ENCODE results near the gene CFAP91.

CFAP91 gene

GRCh38 chr3:119702530-119703527, at the start of gene CFAP91:
TSS of gene CFAP91 (plus strand) at chr3:119703022. CDS start at chr3:119703099, 77 bp downstream.
- DNase-seq (ENCODE audit: low read depth, low spot score), result peak; percentile 81

- DNase-seq (ENCODE audit: low read depth, low spot score), result no peak
Observed at GRCh38 chr3:119653876-119654275, 48.9 kb upstream of the CFAP91 start.

DNA sequence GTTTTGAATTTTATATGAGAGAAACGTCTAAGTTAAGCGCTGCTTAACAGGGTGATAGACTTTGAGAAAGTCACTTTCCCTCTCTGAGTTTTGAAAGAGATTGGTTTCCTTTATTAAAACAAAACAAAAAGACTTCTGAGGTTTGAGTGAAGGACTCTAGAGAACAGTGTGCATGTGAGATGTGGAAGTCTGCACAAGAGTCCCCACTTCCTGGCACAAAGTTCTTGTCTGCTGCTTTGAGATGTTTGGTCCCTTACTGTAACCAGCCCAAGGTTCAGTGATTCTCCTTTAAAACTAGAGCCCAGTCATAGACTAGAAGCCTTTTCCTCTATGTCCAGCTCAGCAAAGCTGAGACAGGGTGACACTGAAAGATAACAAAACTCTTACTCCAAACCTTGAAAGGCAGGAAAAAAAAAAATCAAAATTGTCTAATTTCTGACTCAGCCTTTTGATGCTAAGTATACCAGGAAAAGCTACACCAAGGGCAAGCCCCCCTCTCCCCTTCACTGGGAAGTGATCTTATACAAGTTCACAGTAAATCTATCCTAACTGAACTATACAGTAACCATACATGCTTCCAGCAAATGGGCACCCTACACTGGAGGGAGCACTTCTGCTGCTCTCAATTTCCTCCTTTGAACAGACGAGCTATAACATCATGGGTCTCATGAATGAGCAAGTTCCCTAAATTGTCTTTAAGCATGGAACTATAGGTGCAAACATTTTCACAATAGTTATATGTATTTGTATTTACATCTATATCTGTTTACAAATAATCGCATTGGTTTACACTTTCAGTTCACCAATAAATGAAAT, 44.7 kb upstream of the CFAP91 start:
- DNase-seq (ENCODE audit: low read depth, low spot score), result no peak

DNA sequence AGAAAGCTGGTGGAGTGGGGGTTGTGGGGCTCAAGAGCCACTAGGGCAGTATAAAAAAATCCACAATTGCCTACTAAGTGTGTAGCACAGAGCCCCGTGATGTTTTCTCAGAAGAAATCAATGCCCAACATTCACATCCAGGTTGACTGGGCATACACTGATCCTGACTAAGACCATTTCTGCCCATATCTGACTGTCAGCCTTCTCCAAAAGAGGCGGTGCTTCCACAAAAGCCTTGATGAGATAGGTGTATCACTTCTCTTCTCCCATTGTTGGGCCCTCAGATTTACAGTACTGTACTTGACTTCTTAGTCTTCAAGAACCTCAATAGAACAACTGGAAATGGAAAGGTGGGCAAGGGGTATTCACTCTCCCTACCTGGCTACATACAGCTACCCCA, 43.8 kb upstream of the CFAP91 start:
- DNase-seq (ENCODE audit: low read depth, low spot score), result no peak

DNA sequence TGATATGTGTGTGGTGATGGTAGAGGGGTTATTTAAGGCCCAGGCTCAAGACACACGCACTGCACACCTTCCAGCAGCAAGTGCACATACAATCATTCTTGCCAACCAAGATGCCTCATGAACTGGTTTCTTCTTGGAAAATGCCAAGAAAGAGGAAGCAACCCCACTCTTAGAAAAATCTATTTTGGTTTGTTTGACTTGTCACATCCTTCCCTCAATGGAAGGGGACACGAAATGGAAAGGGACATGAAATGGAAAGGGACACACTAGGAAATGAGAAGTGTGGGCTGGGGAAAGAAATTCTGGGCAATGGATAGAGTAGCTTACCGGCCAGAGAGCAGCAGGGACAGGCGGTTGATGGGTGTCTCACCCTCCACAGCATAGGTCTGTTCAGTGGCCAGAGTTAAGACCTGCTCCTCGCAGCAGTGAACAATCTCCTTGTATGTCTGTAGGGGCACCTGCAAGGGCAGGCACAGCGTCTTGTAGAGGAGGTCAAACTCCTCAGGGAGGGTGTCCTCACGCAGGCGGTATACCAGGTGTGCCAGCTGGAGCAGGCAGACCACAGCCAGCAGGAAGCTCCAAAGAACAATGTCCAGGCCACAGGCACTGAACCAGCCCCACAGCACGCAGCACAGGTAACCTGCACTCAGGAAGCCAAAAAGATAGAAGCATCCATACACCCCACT, 43.1 kb upstream of the CFAP91 start:
- DNase-seq (ENCODE audit: low read depth, low spot score), result no peak

DNA sequence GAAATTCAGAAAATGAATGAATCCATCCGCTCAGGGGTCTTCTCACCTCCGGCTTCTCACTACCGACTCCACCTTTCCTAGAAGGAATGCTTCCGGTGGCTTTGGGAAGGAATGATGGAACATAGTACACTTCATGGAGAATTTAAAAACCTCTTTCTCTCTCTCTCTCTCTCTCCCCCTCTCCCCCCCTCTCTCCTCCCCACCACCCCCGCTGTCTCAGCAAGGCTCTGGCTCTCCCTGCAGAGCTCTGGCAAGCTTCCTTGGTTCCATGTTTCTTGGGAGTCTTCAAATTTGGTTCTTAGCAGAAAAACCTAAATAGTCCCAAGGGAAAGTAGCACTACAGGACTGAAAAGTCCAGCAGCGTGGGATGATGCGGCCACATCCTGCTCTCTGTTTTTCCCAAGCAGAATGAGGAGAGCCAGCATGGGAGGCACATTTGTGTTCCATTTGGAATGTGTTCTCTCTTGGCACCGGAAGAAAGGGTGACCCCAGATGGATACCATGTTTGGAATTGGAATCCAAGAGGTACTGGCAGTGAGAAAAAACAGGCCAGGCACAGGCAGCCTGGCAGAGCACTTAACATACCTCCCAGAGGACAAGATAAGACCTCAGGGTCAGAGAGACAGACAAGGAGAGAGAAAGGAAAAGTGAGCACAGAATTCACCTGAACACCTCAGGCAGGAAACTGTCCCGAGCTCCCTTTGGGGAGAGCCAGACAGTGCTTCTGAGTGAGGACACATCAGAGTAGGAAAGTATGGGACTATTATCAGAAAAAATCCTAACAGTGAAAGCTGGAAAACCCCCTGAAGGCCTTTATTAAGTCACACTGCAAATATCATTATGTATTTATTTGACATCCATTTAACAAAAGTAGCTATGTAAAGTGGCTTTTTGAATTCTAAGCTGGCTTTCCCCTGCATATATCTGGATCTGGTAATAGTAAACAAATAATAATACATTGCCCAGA, 42.1 kb upstream of the CFAP91 start, which contains the start of gene POPDC2:
Gene POPDC2 (minus strand): TSS at position 116 of the 967 bp plus-strand sequence. CDS start 166 bp downstream, outside the sequence.
- DNase-seq (ENCODE audit: low read depth, low spot score), result no peak

DNA sequence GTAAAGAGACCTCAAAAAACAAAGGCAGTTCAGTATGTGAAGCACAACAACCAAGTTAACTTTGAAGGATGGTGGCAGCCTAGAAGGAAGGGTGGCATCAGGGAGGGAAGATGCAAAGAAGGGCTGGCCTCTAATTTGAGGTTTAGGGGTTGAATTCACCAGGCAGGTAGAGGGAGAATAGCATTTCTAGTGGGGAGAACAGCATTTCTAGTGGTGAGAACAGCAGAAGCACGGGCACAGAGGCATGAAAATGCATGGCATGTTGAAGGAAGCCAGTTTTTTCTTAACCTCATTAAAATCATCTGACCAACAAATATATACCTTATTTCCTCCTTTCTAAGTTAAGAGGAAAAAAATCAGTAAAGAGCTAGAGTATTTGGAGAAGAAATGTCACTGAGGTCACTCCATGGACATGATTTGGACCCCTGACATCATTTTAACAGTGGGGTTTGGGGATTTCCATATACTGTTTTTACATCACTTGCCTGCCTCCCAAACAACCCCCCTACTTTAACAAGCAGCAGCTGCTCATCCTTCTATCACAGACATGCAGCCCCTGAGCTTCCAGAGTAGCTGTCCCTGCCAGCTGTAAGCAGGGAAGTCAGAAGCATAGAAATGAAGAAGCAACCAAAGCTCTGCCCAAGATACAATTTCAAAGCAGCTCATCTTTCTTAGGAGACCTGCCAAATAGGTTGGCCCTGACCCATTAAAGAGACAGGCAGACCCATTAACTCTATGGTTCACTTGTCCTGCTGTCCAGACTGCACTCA, 40.0 kb upstream of the CFAP91 start:
- DNase-seq (ENCODE audit: low read depth, low spot score), result no peak

- no peak for DNase-seq (ENCODE audit: low read depth, low spot score)
Observed at GRCh38 chr3:119663885-119664284, 38.9 kb upstream of the CFAP91 start.

GRCh38 chr3:119664370-119664769, 38.5 kb upstream of the CFAP91 start:
- DNase-seq (ENCODE audit: low read depth, low spot score), result no peak

- no peak for DNase-seq (ENCODE audit: low read depth, low spot score)
Observed at GRCh38 chr3:119664850-119665379, 37.9 kb upstream of the CFAP91 start.

GRCh38 chr3:119665954-119666559, 36.8 kb upstream of the CFAP91 start:
- DNase-seq (ENCODE audit: low read depth, low spot score), result no peak

DNA sequence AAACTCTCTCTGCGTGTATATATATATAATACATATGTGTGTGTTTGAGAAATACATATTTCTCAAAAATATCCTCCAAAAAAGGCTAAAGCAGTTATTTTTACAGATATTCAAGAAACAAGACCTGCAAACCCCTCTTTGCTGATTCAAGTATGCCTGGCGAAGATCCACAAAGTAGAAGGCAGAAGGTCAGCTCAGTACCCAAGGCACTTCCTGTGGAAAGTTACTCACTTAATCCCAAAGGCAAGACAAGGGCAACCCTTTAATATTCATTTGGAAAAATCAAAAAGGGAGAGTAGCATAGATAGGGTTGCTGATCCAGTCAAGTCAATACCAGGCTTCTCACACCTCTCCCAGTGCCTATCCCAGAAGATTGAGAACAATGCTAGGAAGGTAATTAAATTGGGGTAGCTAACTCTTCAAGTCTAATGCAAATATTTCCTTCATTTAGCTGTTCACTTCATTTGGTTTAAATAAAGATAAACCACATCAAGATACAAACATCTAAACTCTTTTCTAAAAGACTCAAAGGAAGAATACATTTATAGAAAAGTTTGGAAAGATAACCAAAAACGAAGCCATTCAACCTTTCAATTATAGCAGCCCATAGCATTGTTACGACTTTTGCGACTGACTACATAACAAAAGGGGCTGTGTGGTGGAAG, 32.8 kb upstream of the CFAP91 start:
- DNase-seq (ENCODE audit: low read depth, low spot score), result no peak

DNA sequence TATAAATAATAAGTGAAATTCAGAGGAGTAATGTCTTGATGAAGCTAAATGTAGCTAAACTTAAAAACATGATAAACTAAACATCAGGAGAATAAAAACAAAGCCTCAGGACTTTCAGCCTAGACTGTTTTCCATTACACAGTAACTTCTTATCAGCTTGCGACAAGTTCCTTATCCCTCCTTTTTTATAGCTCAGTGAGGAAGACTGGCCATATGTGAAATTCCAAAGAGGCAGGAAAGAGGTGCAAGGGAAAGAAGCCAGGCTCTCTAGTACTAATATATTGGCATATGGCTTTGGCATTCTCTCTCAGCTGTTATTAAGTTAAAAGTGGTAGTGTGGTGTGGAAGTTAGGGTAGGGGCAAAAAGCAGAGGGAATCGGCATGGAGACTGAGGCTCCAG, 30.0 kb upstream of the CFAP91 start:
- DNase-seq (ENCODE audit: low read depth, low spot score), result no peak

- DNase-seq (ENCODE audit: low read depth, low spot score), result no peak
Observed at GRCh38 chr3:119673875-119674274, 28.9 kb upstream of the CFAP91 start.

DNA sequence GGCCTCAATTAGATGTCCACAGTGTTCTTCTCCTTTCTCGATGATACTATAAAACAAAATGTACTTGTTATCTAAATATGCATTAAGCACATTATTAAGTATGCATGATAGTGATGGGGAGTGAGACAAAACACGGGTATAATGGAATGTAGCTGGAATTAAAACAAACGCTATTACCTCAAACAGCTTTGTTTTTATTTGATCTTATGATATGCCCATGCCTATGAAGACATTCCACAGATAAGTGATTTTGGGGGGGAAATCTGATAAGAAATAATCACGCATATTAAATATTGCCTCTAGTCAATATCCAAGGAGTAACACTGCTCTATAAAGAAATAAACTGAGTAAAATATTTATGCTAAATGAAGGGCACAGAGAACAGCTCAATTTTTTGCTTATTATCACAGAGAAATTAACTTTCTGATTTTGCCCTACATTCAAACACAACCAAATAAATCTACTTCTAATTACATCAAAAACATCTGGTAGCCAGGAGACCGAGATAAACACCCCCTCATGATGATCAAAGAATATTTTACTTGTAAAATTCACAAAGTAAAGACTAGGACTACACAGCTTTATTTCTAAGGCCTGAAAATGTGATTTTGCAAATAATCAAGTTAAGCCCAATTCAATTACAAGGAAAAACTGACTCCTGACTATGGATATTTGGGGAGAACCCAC, 27.5 kb upstream of the CFAP91 start:
- DNase-seq (ENCODE audit: low read depth, low spot score), result no peak

DNA sequence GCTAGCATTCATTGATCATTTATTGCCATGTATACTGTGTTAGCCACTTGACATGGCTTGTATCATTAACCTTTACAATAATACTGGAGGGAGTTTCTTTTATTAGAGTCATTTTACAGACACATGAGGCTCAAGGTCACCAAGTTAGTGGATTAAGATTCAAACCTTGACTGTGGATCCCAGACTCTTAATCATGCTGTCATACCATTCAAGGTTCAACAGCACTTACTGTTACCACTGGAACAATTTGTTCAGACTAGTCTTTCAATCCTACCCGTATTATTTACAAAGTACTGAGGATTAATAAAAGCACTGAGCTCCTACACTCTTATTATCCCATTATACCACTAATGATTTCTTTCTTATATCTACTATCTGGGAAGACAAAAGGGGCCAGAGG, 26.8 kb upstream of the CFAP91 start:
- DNase-seq (ENCODE audit: low read depth, low spot score), result no peak

DNA sequence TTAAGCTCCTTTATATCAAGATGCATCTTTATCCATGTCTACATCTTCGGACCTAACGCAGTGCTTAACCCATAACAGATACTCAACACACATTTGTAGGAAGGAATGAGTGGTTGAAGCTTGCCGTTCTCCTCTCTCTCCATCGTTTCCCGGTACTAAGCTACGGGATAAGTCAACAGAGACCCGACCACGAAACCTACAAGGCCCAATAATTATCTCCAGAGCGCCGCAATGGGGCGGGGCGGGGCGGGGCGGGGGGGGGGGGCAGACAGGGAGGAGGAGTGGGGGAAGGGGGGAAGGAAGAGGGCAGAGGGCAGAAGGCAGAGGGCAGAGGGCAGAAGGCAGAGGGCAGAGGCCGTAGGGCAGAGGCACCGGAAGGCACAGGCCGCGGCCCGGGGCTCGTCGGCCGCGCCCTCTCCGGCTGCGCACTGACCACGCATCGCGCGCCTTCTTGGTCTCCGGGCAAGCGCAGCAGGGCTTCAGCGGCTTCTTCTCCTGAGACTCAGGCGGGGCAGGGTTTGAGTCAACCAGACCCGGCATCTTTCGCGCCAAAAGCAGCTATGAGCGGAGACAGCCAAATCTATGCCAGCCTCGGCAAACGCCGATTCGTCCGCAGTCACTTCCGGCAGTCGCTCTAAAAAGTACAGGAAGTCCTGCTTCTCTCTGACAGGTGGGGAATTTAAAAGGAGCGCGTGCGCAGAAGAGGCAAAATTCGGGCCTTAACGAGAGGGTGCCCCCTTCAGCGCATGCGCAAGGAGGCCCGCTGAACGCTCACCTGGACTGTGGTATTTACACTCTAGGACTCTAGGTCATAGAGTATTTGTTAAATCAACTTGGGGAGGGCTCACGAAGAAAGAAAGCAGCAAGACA, 25.8 kb upstream of the CFAP91 start, which contains the start of gene COX17:
Gene COX17 (minus strand): TSS at position 636 of the 870 bp plus-strand sequence. CDS start 96 bp downstream, at position 540.
- DNase-seq (ENCODE audit: low read depth, low spot score), result peak; percentile 91

Data from iPS DF 19.7 (cell line).